Upper lobe of right lung (tissue), 1 donor: Measurements from ENCODE around the gene RAB10. TPM values are rescaled to one million over a fixed set of nuclear protein-coding genes. Genes with fewer than 3 reads are reported as not detected.
"Not testable (repeated sequence)": the region's sequence is repeated elsewhere in the genome, so short reads cannot be mapped to it uniquely, and the experiment has no call there.

Source experiments
- ATAC-seq: fragments of 200-7000 bp; cut with Tn5 transposase; one replicate; pipeline ENCODE4 v1.9.1; 2020; ENCODE audit warnings: mild to moderate bottlenecking, moderate library complexity
- DNase-seq: peaks from one replicate; pipeline ENCODE4 v3.0.0-alpha.2; 2020
- H3K27ac ChIP-seq: fragments of 200-600 bp; one replicate; pipeline ENCODE4 v1.8.0; 2022
- H3K27me3 ChIP-seq: fragments of 200-600 bp; one replicate; pipeline ENCODE4 v1.8.0; 2022; ENCODE audit warnings: mild to moderate bottlenecking
- H3K36me3 ChIP-seq: fragments of 200-600 bp; one replicate; pipeline ENCODE4 v1.8.0; 2022
- H3K4me1 ChIP-seq: fragments of 200-600 bp; one replicate; pipeline ENCODE4 v1.8.0; 2022
- H3K4me3 ChIP-seq: fragments of 200-600 bp; one replicate; pipeline ENCODE4 v1.8.0; 2022; ENCODE audit warnings: mild to moderate bottlenecking
- H3K9me3 ChIP-seq: fragments of 200-600 bp; one replicate; pipeline ENCODE4 v1.8.0; 2022
- intact Hi-C: fragments of 100-400 bp; cut with DNase I; formaldehyde crosslinking; loops from one replicate; pipeline ENCODE4 v1.11.0; 2022
- total RNA-seq: library from RNA; stranded (reverse); fragmentation: NEBNext Ultra II Directional; extraction: Animal tissue kit (Norgen Biotek cat#: 25700); gene quantifications from one replicate; pipeline ENCODE4 v1.2.1, GENCODE V29; 2021
- TF ChIP-seq, protein P1 (sequence below): fragments of 200-600 bp; IDR thresholded peaks from one replicate; pipeline ENCODE4 v1.8.0; 2022; ENCODE audit warnings: antibody characterized with exemption
- donor health status: DM: no; HTN: yes; CAD: no; lungs with severe emphysema.

RAB10 gene
- total RNA-seq, 1 donor from 2014 or later: 111 TPM

DNA sequence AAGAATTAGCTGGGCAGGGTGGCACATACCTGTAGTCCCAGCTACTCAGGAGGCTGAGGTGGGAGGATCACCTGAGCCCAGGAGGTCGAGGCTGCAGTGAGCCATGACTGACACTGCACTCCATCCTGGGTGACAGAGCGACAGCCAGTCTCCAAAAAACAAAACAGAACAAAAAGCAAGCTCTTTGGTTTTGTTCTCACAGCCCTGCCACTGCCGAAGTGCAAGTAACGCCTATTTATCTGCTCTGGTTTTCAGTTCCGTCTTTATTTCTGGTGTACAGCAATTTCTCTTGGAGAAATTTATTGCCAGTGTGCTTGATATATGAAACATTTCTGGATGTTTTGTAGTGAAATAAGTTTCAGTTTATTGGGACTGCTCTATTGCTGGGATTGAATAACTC lies 61.9 kb downstream of the RAB10 start:
- H3K27ac ChIP-seq: no peak overlapping the region
- no peaks in the 10 kb centered on the region for H3K4me1 ChIP-seq
- ATAC-seq (no peak), DNase-seq (no peak)
- H3K4me3 ChIP-seq: no peak overlapping the region
- H3K9me3 ChIP-seq: no peaks in the 10 kb centered on the region
- H3K36me3 ChIP-seq: peaks cover 9% of the 10 kb centered on the region
- TF ChIP-seq, protein P1, sequence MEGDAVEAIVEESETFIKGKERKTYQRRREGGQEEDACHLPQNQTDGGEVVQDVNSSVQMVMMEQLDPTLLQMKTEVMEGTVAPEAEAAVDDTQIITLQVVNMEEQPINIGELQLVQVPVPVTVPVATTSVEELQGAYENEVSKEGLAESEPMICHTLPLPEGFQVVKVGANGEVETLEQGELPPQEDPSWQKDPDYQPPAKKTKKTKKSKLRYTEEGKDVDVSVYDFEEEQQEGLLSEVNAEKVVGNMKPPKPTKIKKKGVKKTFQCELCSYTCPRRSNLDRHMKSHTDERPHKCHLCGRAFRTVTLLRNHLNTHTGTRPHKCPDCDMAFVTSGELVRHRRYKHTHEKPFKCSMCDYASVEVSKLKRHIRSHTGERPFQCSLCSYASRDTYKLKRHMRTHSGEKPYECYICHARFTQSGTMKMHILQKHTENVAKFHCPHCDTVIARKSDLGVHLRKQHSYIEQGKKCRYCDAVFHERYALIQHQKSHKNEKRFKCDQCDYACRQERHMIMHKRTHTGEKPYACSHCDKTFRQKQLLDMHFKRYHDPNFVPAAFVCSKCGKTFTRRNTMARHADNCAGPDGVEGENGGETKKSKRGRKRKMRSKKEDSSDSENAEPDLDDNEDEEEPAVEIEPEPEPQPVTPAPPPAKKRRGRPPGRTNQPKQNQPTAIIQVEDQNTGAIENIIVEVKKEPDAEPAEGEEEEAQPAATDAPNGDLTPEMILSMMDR: no peak
- intact Hi-C loops: no loop called here
- H3K27me3 ChIP-seq: no peaks in the 10 kb centered on the region

DNA sequence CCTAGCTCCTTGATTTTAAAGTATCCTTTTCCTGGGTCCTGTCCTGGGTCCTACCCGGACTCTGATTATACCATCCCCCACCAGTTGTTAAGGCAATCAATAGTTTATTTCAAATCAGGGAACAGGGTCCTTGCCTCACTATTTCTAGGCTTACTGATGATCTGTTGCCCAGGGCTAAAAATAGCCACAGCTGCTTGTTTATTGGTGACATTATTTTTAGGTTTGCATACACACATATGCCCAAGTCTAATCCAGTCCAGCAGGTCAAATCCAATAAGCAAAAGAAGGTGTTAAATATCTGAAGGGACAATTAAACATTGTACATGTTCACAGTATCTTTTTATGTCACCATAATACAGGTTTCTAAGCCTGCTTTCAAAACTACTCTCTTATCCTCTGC lies 66.0 kb downstream of the RAB10 start:
- no peaks in the 10 kb centered on the region for H3K27me3 ChIP-seq
- H3K9me3 ChIP-seq: no peaks in the 10 kb centered on the region
- peaks cover 19% of the 10 kb centered on the region for H3K36me3 ChIP-seq
- DNase-seq: no peak
- H3K4me3 ChIP-seq: no peak overlapping the region
- intact Hi-C loops: no loop called here
- TF ChIP-seq, protein P1: no peak
- no peak for ATAC-seq
- H3K4me1 ChIP-seq: no peaks in the 10 kb centered on the region
- no peak overlapping the region for H3K27ac ChIP-seq

DNA sequence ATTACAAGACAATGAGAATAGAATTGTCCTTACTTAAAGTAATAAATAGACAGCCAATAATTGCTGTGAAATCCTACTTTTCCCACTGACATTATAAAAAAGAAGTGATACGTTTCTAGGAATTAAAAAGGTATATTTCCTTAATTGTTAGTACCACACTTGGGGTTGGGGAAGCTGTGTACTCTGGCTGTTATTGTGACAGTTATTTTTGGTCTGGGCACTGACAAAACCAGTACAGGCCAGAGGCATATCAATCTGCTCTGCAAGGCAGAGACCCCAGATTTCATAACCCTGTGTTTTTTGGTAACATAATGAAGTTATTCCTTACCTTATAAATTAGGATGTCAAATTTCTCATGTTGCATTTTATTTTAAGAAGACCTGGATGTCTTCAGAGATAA lies 66.5 kb downstream of the RAB10 start:
- DNase-seq: no peak
- Histone ChIP-seq H3K27me3 (no peaks in the 10 kb centered on the region), H3K9me3 (no peaks in the 10 kb centered on the region), H3K27ac (no peak overlapping the region), H3K36me3 (peaks cover 19% of the 10 kb centered on the region), H3K4me3 (no peak overlapping the region), H3K4me1 (no peaks in the 10 kb centered on the region)
- intact Hi-C loops: no loop called here
- TF ChIP-seq, protein P1: no peak
- ATAC-seq: no peak

DNA sequence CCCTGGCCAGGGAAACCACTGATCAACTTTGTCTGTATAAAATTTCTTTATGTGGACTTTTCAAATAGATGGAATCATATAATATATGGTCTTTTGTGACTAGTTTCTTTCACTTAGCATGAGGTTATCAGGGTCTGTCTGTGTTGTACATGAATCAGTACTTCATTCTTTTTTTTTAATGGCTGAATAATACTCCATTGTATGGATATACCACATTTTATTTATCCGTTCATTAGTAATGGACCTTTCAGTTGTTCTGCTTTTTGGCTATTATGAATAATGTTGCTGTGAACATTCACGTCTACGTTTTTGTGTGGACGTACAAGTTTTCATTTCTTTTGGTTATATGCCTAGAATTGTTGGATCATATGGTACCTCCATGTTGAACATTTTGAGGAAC lies 69.9 kb downstream of the RAB10 start:
- ATAC-seq (no peak), DNase-seq (no peak)
- no peaks in the 10 kb centered on the region for H3K9me3 ChIP-seq
- no peak overlapping the region for H3K27ac ChIP-seq
- H3K27me3 ChIP-seq: no peaks in the 10 kb centered on the region
- H3K4me3 ChIP-seq: no peak overlapping the region
- intact Hi-C loops: no loop called here
- peaks cover 6% of the 10 kb centered on the region for H3K4me1 ChIP-seq
- peaks cover 19% of the 10 kb centered on the region for H3K36me3 ChIP-seq
- TF ChIP-seq, protein P1: no peak

DNA sequence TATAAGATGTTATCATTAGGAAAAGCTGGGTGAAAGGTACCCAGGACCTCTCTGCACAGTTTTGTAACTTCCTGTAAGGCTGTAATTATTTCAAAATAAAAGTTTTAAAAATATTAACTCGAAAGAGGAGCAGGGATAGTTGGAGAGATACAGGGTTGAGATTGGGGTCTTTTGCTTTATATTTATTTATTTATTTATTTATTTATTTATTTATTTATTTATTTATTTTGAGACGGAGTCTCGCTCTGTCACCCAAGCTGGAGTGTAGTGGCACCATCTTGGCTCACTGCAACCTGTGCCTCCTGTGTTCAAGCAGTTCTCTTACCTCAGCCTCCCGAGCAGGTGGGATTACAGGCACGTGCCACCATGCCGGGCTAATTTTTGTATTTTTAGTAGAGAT lies 74.8 kb downstream of the RAB10 start:
- H3K27me3 ChIP-seq, ATAC-seq, H3K9me3 ChIP-seq, H3K4me1 ChIP-seq, H3K4me3 ChIP-seq, intact Hi-C loops, H3K27ac ChIP-seq, DNase-seq: not testable (repeated sequence)
- H3K36me3 ChIP-seq: peaks cover 34% of the 10 kb centered on the region

DNA sequence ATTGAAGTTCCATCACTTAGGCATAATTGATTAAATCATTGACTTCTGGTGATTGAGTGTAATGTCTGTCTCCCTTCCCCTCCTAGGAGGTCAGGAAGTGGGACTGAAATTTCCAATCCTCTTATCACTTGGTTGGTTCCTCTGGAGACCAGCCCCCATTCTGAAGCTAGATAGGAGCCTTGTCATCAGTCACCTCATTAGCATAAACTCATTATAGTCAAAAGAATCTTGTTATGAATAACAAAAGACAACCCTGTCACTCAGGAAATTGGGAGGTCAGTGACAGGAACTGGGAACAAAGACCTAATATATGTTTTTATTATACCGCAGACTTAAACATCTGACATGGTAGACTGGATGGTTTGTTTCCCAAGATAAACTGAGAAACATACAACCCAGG lies 78.3 kb downstream of the RAB10 start:
- TF ChIP-seq, protein P1: no peak
- Histone ChIP-seq H3K27ac (no peak overlapping the region), H3K36me3 (peaks cover 34% of the 10 kb centered on the region), H3K4me1 (peaks cover 6% of the 10 kb centered on the region), H3K9me3 (no peaks in the 10 kb centered on the region), H3K4me3 (no peak overlapping the region), H3K27me3 (no peaks in the 10 kb centered on the region)
- ATAC-seq (no peak), DNase-seq (no peak)
- intact Hi-C loops: no loop called here
